ENCODE data around the gene RNU5B-1.

DNA sequence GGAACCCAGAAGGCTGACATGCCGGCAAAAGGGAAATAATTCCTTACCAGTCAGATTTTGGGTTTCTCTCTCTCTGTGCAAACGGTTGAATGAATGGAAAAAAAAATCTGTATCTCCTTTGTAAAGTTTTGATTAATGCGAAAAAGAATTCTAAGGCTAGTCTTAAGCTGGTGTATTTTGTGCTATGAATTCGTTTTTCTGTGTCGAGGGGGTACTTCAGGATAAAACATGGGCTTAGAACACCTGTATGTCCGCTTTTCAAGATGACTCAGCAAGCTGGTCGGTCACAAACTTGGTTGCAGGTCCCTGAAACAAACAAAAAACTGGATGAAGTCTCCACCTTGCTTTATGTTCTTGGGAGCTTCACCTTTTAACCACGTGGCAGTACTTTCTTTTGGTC is 44.9 kb downstream of the RNU5B-1 start:
- TF ChIP-seq, protein P1, sequence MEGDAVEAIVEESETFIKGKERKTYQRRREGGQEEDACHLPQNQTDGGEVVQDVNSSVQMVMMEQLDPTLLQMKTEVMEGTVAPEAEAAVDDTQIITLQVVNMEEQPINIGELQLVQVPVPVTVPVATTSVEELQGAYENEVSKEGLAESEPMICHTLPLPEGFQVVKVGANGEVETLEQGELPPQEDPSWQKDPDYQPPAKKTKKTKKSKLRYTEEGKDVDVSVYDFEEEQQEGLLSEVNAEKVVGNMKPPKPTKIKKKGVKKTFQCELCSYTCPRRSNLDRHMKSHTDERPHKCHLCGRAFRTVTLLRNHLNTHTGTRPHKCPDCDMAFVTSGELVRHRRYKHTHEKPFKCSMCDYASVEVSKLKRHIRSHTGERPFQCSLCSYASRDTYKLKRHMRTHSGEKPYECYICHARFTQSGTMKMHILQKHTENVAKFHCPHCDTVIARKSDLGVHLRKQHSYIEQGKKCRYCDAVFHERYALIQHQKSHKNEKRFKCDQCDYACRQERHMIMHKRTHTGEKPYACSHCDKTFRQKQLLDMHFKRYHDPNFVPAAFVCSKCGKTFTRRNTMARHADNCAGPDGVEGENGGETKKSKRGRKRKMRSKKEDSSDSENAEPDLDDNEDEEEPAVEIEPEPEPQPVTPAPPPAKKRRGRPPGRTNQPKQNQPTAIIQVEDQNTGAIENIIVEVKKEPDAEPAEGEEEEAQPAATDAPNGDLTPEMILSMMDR (IDR thresholded peaks at IDR 0.05), result no peak
- TF ChIP-seq ZFX (IDR thresholded peaks at IDR 0.05; ENCODE audit: borderline replicate concordance), result no peak

All from 22Rv1 (cell line).